HFF-Myc (cell line): Measurements from ENCODE around the gene CD209.

Experiments
- DNase-seq: peaks from one replicate; pipeline ENCODE4 v3.0.0-alpha.2; 2011; ENCODE audit warnings: low read depth; ENCODE audit errors: extremely low read depth
- H3K4me3 ChIP-seq: replicated peaks from 2 replicates; pipeline ENCODE4 v1.5.1; 2011; ENCODE audit warnings: low read depth, mild to moderate bottlenecking, control low read depth, low read length
- TF ChIP-seq, protein P1 (sequence below): IDR thresholded peaks from 2 replicates; pipeline ENCODE4 v1.5.1; 2012; ENCODE audit warnings: mild to moderate bottlenecking, low read depth, low read length, control low read depth; ENCODE audit errors: missing control alignments

The CD209 gene

GRCh38 chr19:7733376-7733775, 14.0 kb downstream of the CD209 start:
- no peak for DNase-seq
- no peak overlapping the region for H3K4me3 ChIP-seq
- TF ChIP-seq, protein P1, sequence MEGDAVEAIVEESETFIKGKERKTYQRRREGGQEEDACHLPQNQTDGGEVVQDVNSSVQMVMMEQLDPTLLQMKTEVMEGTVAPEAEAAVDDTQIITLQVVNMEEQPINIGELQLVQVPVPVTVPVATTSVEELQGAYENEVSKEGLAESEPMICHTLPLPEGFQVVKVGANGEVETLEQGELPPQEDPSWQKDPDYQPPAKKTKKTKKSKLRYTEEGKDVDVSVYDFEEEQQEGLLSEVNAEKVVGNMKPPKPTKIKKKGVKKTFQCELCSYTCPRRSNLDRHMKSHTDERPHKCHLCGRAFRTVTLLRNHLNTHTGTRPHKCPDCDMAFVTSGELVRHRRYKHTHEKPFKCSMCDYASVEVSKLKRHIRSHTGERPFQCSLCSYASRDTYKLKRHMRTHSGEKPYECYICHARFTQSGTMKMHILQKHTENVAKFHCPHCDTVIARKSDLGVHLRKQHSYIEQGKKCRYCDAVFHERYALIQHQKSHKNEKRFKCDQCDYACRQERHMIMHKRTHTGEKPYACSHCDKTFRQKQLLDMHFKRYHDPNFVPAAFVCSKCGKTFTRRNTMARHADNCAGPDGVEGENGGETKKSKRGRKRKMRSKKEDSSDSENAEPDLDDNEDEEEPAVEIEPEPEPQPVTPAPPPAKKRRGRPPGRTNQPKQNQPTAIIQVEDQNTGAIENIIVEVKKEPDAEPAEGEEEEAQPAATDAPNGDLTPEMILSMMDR: no peak

- H3K4me3 ChIP-seq: no peak within 1 kb of the TSS
- TF ChIP-seq, protein P1: no peak
- DNase-seq: no peak
These were observed 15.3 kb downstream of the CD209 start, which contains the start of gene CLEC4G for GRCh38 chr19:7732045-7732444. CLEC4G (minus strand) TSS chr19:7732110; CDS start chr19:7732102, 8 bp downstream.

DNA sequence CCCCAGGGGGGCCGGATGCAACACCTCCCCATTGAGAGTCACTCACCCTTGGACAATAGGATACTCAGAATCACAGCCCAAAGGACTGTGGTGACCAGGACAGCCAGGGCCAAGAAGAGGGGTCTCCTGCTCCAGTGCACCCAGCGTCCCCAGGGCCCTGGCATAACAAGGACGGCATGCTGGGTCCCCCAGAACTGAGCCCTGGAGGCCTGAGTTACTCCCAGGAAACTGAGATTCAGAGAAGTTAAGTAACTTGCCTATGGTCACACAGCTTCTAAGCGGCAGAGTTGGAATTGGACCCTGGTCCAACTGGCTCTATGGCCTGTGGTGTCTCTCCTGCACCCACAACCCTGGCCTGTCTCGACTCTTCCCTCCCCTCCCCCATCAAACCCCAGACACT, 15.7 kb downstream of the CD209 start:
- DNase-seq: no peak
- TF ChIP-seq, protein P1: no peak

GRCh38 chr19:7731218-7731595, 16.1 kb downstream of the CD209 start:
- TF ChIP-seq, protein P1: no peak
- DNase-seq: no peak
- H3K4me3 ChIP-seq: no peak overlapping the region

More for the DNA sequence above, 15.7 kb downstream of the CD209 start:
- H3K4me3 ChIP-seq: no peak overlapping the region

- no peak overlapping the region for H3K4me3 ChIP-seq
- no peak for DNase-seq
- TF ChIP-seq, protein P1: no peak
These were observed 16.8 kb downstream of the CD209 start for GRCh38 chr19:7730286-7731217.

GRCh38 chr19:7729831-7730285, 17.5 kb downstream of the CD209 start:
- TF ChIP-seq, protein P1: no peak
- no peak overlapping the region for H3K4me3 ChIP-seq
- no peak for DNase-seq
